Natural killer cell treated with Interleukin-12 subunit alpha and Interleukin-12 subunit beta and Interleukin-15 and Interleukin-18, amount 100 ng/mL, for 72 hours (primary cell): ENCODE data around the gene LRRN3. TPM values are rescaled to one million over a fixed set of nuclear protein-coding genes. Genes with fewer than 3 reads are reported as not detected.

ENCODE experiments used
- ATAC-seq, 2 donors: fragments of 150-1000 bp; cut with Tn5 transposase in 1 of 2; sonication (Bioruptor Pico), chemical (Tn5 transposase) in 1 of 2; 2 replicates each; pipeline ENCODE4 v1.10.0; 2021
- DNase-seq: peaks from one replicate; pipeline ENCODE4 v3.0.0; 2022; ENCODE audit warnings: low spot score
- H3K27ac Mint-ChIP-seq, 2 donors: 1 replicate in 1 of 2; 2 replicates in 1 of 2; pipeline ENCODE4 v1.8.0; 2022; ENCODE audit warnings: mixed read lengths in 2 of 2, mild to moderate bottlenecking in 1 of 2, moderate library complexity in 1 of 2
- H3K27me3 Mint-ChIP-seq, 2 donors: 1 replicate in 1 of 2; 2 replicates in 1 of 2; pipeline ENCODE4 v1.8.0; 2022; ENCODE audit warnings: mixed read lengths in 2 of 2
- H3K36me3 Mint-ChIP-seq: one replicate; pipeline ENCODE4 v1.8.0; 2022; ENCODE audit warnings: mixed read lengths
- H3K4me1 Mint-ChIP-seq, 2 donors: 1 replicate in 1 of 2; 2 replicates in 1 of 2; pipeline ENCODE4 v1.8.0; 2022; ENCODE audit warnings: low read depth in 2 of 2, mixed read lengths in 2 of 2, mild to moderate bottlenecking in 1 of 2
- H3K4me3 Mint-ChIP-seq: one replicate; pipeline ENCODE4 v1.8.0; 2022; ENCODE audit warnings: mixed read lengths
- H3K9me3 Mint-ChIP-seq: 2 replicates; pipeline ENCODE4 v1.8.0; 2022; ENCODE audit warnings: mixed read lengths
- total RNA-seq, 2 donors: library from RNA; stranded (reverse); gene quantifications; one replicate each; pipeline ENCODE4 v1.2.3, GENCODE V29; 2022

The LRRN3 gene
- total RNA-seq, 2 donors from 2014 or later = 1.4 to 4.6 TPM

DNA sequence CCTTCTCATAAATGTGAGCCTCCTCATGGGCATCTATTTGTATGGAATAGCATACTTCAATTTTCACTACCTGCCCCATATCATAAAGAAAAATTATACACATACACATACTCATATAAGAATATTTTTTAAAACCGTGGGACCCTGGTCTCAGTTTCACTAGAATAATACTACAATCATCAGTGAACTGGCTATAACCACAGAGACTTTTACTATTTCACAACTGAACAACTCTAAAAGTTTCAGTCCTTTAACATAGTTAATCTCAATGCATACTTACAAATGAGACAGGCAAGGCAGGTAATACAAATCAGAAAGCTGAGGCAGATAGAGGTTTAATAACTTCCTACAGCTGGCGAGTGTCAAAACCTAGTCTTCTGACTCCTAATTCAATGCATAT, 83.1 kb downstream of the LRRN3 start:
- H3K27ac Mint-ChIP-seq = no peak overlapping the region
- peaks cover 11% of the 10 kb centered on the region for H3K9me3 Mint-ChIP-seq
- no peaks in the 10 kb centered on the region for H3K36me3 Mint-ChIP-seq
- ATAC-seq (no peak), DNase-seq (no peak)
- H3K4me1 Mint-ChIP-seq = no peaks in the 10 kb centered on the region
- H3K27me3 Mint-ChIP-seq = no peaks in the 10 kb centered on the region
- no peak overlapping the region for H3K4me3 Mint-ChIP-seq

GRCh38 chr7:111174510-111174909, 83.6 kb downstream of the LRRN3 start:
- Mint-ChIP-seq H3K4me3 (no peak overlapping the region), H3K27ac (no peak overlapping the region), H3K27me3 (no peaks in the 10 kb centered on the region), H3K9me3 (peaks cover 8% of the 10 kb centered on the region), H3K36me3 (no peaks in the 10 kb centered on the region), H3K4me1 (no peaks in the 10 kb centered on the region)
- no peak for DNase-seq
- ATAC-seq = no peak
